Ishikawa (cell line): ENCODE measurements around the gene KIAA1755.

ENCODE experiments used
- CEBPB ChIP-seq: IDR thresholded peaks from 2 replicates; pipeline ENCODE4 v1.6.1; 2012
- CREB1 ChIP-seq: IDR thresholded peaks from 2 replicates; pipeline ENCODE4 v1.6.1; 2012; ENCODE audit warnings: low read depth
- EGR1 ChIP-seq: IDR thresholded peaks from 2 replicates; pipeline ENCODE4 v1.6.1; 2012
- EP300 ChIP-seq: IDR thresholded peaks from 2 replicates; pipeline ENCODE4 v1.6.1; 2012; ENCODE audit warnings: borderline replicate concordance
- FOXM1 ChIP-seq: IDR thresholded peaks from 2 replicates; pipeline ENCODE4 v1.6.1; 2012; ENCODE audit warnings: low read depth, borderline replicate concordance
- NFIC ChIP-seq: IDR thresholded peaks from 2 replicates; pipeline ENCODE4 v1.6.1; 2012
- RAD21 ChIP-seq: IDR thresholded peaks from 2 replicates; pipeline ENCODE4 v1.6.1; 2012; ENCODE audit warnings: low read depth
- REST ChIP-seq: IDR thresholded peaks from 2 replicates; pipeline ENCODE4 v1.6.1; 2012; ENCODE audit warnings: low read depth, mild to moderate bottlenecking
- TAF1 ChIP-seq: IDR thresholded peaks from 2 replicates; pipeline ENCODE4 v1.6.1; 2012; ENCODE audit warnings: low read depth, mild to moderate bottlenecking
- TCF12 ChIP-seq: IDR thresholded peaks from 2 replicates; pipeline ENCODE4 v1.6.1; 2012; ENCODE audit warnings: low read depth
- TEAD4 ChIP-seq: IDR thresholded peaks from 2 replicates; pipeline ENCODE4 v1.6.1; 2012
- YY1 ChIP-seq: IDR thresholded peaks from 2 replicates; pipeline ENCODE4 v1.6.1; 2012; ENCODE audit warnings: low read depth
- ZBTB7A ChIP-seq: IDR thresholded peaks from 2 replicates; pipeline ENCODE4 v1.6.1; 2012; ENCODE audit warnings: low read depth
- TF ChIP-seq, protein P1 (sequence below): IDR thresholded peaks from 2 replicates; pipeline ENCODE4 v1.6.1; 2012
- TF ChIP-seq, protein P2 (sequence below): IDR thresholded peaks from 2 replicates; pipeline ENCODE4 v1.6.1; 2012

The KIAA1755 gene

GRCh38 chr20:38303908-38304379 is 43.4 kb upstream of the KIAA1755 start, which contains the start of gene BPI:
Gene BPI, plus strand, starts transcription at chr20:38304156. Its CDS starts 68 bp downstream, at chr20:38304224.
- no peak for TF ChIP-seq REST
- TF ChIP-seq ZBTB7A: no peak
- no peak for TF ChIP-seq EP300
- no peak for TF ChIP-seq CEBPB
- TF ChIP-seq RAD21: no peak
- no peak for TF ChIP-seq FOXM1
- no peak for TF ChIP-seq TCF12
- TF ChIP-seq YY1: no peak
- TF ChIP-seq NFIC: no peak
- TF ChIP-seq EGR1: no peak
- TF ChIP-seq, protein P1, sequence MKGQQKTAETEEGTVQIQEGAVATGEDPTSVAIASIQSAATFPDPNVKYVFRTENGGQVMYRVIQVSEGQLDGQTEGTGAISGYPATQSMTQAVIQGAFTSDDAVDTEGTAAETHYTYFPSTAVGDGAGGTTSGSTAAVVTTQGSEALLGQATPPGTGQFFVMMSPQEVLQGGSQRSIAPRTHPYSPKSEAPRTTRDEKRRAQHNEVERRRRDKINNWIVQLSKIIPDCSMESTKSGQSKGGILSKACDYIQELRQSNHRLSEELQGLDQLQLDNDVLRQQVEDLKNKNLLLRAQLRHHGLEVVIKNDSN: no peak
- TF ChIP-seq CREB1: no peak
- TF ChIP-seq TAF1: no peak
- TF ChIP-seq, protein P2, sequence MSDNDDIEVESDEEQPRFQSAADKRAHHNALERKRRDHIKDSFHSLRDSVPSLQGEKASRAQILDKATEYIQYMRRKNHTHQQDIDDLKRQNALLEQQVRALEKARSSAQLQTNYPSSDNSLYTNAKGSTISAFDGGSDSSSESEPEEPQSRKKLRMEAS: no peak
- TF ChIP-seq TEAD4: no peak

DNA sequence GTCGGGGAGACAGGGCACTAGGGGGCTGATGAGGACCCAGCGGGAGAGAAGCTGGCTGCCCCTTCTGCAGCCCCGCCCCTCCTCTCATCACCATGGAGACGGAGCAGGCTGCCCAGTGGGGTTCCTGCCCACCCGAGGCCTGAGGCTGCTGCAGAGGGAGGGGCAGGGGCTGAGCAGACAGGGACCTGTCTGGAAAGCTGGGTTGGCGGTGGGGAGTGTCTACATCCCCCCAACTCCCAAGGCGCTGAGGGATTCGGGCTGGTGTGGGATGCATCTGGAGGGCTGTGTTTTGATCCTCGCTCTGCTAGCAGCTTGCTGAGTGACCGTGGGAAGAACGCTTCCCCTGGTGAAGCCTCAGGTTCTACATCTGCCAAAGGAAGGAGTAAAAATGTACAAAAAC is 42.3 kb upstream of the KIAA1755 start:
- no peak for TF ChIP-seq RAD21
- TF ChIP-seq CREB1: no peak
- TF ChIP-seq TAF1: no peak

- TF ChIP-seq, protein P1: no peak
- TF ChIP-seq TCF12 (no peak), EP300 (no peak)
Observed at GRCh38 chr20:38301309-38301708, 40.8 kb upstream of the KIAA1755 start.

GRCh38 chr20:38300438-38300837 is 39.9 kb upstream of the KIAA1755 start:
- TF ChIP-seq REST (no peak), TCF12 (no peak), CREB1 (no peak), CEBPB (no peak), TEAD4 (no peak), EGR1 (no peak), NFIC (no peak)
- TF ChIP-seq, protein P2: no peak

GRCh38 chr20:38299963-38300362 is 39.4 kb upstream of the KIAA1755 start:
- TF ChIP-seq, protein P2: peak; percentile 45; the same call in 1 of the 2 replicates
- TF ChIP-seq CREB1: no peak

- TF ChIP-seq ZBTB7A (no peak), CREB1 (no peak), EP300 (no peak), REST (no peak), TAF1 (no peak)
- TF ChIP-seq, protein P2: no peak
- TF ChIP-seq, protein P1: no peak
Observed at GRCh38 chr20:38298768-38299288, 38.3 kb upstream of the KIAA1755 start.
